Spleen (tissue), 7 donors: Measurements from ENCODE around the gene SWI5.
A peak's percentile ranks its signal among the peaks of the same experiment; 100 is the strongest.

Source experiments
- POLR2A ChIP-seq, 3 donors: fragments of 450-650 bp; IDR thresholded peaks; one replicate each; pipeline ENCODE4 v1.5.1; 2017; ENCODE audit warnings: antibody characterized with exemption in 3 of 3, mild to moderate bottlenecking in 1 of 3
- TF ChIP-seq, protein P1 (sequence below), 11 experiments: fragments of 200-600 bp in 7 of 11; fragments of 450-650 bp in 4 of 11; sonication (generic) in 4 of 11; IDR thresholded peaks in 8 of 11; conservative IDR thresholded peaks in 3 of 11; 1 replicate in 7 of 11; 2 replicates in 4 of 11; pipeline versions ENCODE4 v1.4.0 to v1.8.0; 2016 to 2021; ENCODE audit warnings: antibody characterized with exemption in 11 of 11, inconsistent platforms in 4 of 11, mild to moderate bottlenecking in 1 of 11
- donor health status: DM: no; HTN: no; CAD: no; lungs with moderate emphysema.
- donor health status: DM: no; HTN: no; CAD: no.
- donor health status: DM: no; HTN: no; CAD: no.

DNA sequence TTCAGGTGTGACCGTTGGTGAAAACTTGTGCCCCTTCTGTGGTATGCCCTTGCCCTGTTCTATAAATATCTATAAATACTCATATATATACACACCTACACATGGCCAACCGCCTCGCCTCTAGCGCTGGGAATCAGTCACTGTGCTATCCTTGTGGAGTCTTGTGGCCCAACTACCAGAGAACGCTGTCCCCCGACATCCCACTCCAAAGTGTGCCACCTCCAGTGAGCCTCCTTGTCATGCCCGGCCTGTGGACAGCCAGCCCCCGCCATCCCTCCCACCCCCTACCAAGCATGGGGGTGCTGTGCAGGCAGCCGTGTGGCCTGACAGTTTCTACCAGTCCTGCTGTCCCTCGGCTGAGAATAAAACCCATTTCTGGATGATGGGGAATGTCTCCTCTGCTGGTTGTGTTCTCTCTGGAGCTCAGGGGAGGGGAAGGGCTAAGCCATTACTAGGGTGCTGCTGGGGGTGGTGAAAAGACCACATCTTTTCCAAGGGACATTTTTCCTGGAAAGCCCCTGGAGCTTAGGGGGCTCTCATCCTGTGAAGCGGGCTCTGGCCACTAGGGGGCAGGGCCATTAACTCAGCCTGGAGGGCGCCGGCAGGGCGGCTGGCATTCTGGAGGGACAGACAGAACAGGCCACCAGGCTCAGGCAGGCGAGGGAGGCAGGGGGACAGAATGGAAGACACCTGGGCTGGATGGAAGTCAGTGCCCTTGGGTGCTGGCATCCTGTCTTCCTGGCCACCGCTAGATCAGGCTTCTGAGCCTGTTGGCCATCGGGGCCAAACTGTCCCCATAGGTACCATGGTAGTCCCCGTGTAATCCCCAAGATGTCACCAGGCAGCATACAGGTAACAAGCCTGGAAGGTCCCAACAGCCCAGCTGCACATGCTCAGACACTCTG lies 21.0 kb upstream of the SWI5 start:
- TF ChIP-seq, protein P1, sequence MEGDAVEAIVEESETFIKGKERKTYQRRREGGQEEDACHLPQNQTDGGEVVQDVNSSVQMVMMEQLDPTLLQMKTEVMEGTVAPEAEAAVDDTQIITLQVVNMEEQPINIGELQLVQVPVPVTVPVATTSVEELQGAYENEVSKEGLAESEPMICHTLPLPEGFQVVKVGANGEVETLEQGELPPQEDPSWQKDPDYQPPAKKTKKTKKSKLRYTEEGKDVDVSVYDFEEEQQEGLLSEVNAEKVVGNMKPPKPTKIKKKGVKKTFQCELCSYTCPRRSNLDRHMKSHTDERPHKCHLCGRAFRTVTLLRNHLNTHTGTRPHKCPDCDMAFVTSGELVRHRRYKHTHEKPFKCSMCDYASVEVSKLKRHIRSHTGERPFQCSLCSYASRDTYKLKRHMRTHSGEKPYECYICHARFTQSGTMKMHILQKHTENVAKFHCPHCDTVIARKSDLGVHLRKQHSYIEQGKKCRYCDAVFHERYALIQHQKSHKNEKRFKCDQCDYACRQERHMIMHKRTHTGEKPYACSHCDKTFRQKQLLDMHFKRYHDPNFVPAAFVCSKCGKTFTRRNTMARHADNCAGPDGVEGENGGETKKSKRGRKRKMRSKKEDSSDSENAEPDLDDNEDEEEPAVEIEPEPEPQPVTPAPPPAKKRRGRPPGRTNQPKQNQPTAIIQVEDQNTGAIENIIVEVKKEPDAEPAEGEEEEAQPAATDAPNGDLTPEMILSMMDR (IDR thresholded peaks at IDR 0.05 in 8 of 11, conservative IDR thresholded peaks at IDR 0.05 in 3 of 11): peak; percentile 34 to 89 (median 73)
- no peak for TF ChIP-seq POLR2A (IDR thresholded peaks at IDR 0.05)
